ENCODE measurements around the gene FBXL17.

DNA sequence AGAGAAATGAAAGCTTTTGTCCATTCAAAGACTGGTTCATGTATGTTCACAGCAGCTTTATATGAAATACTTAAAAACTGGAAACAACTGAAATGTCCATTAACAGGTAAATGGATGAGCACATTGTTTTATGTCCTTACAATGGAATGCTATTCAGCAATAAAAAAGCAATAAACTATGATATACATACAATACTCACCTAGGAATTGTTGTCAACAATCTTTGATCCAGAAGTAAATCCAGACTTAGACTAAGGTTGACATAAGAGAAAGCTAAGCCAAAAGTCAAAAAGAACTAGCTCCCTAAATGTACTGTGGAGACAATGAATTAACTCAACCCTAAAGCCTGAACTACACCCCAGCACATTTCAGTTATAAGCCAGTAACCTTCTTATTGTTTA, 54.9 kb downstream of the FBXL17 start:
- TF ChIP-seq EZH2 (IDR thresholded peaks at IDR 0.05; ENCODE audit: borderline replicate concordance, insufficient read depth, low read depth, low read length, poor library complexity, severe bottlenecking), result no peak
- TF ChIP-seq, protein P1, sequence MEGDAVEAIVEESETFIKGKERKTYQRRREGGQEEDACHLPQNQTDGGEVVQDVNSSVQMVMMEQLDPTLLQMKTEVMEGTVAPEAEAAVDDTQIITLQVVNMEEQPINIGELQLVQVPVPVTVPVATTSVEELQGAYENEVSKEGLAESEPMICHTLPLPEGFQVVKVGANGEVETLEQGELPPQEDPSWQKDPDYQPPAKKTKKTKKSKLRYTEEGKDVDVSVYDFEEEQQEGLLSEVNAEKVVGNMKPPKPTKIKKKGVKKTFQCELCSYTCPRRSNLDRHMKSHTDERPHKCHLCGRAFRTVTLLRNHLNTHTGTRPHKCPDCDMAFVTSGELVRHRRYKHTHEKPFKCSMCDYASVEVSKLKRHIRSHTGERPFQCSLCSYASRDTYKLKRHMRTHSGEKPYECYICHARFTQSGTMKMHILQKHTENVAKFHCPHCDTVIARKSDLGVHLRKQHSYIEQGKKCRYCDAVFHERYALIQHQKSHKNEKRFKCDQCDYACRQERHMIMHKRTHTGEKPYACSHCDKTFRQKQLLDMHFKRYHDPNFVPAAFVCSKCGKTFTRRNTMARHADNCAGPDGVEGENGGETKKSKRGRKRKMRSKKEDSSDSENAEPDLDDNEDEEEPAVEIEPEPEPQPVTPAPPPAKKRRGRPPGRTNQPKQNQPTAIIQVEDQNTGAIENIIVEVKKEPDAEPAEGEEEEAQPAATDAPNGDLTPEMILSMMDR (IDR thresholded peaks at IDR 0.05), result no peak
